Smooth muscle cell (in vitro differentiated cells): ENCODE results near the gene CD2. TPM values are rescaled to one million over a fixed set of nuclear protein-coding genes. Genes with fewer than 3 reads are reported as not detected.
A peak's percentile ranks its signal among the peaks of the same experiment; 100 is the strongest.

Experiments used
- DNase-seq: peaks from one replicate; lab custom pipeline; 2025; ENCODE audit not compliant: unreplicated experiment; lab: John Stamatoyannopoulos, UW
- H2AFZ ChIP-seq: fragments of 200-600 bp; sonication (generic); 2 replicates; pipeline ENCODE4 v1.6.0; 2016; ENCODE audit warnings: antibody characterized with exemption, low read depth, mild to moderate bottlenecking
- H3F3A ChIP-seq: fragments of 200-600 bp; sonication (generic); 2 replicates; pipeline ENCODE4 v1.6.0; 2017; ENCODE audit warnings: antibody characterized with exemption, low read depth
- H3K27ac ChIP-seq: fragments of 200-600 bp; sonication (generic); 2 replicates; pipeline ENCODE4 v1.5.1; 2016; ENCODE audit warnings: low read depth, mild to moderate bottlenecking
- H3K27me3 ChIP-seq: fragments of 200-600 bp; sonication (generic); 2 replicates; pipeline ENCODE4 v1.6.1; 2016; ENCODE audit warnings: low read depth, mild to moderate bottlenecking
- H3K36me3 ChIP-seq: fragments of 200-600 bp; sonication (generic); 2 replicates; pipeline ENCODE4 v1.5.1; 2016; ENCODE audit warnings: low read depth
- H3K4me1 ChIP-seq: fragments of 200-600 bp; sonication (generic); 2 replicates; pipeline ENCODE4 v1.5.1; 2016; ENCODE audit warnings: low read depth
- H3K4me2 ChIP-seq: fragments of 200-600 bp; sonication (generic); 2 replicates; pipeline ENCODE4 v1.6.0; 2016; ENCODE audit warnings: mild to moderate bottlenecking
- H3K4me3 ChIP-seq: fragments of 200-600 bp; sonication (generic); 2 replicates; pipeline ENCODE4 v1.5.1; 2016; ENCODE audit warnings: mild to moderate bottlenecking
- H3K79me2 ChIP-seq: fragments of 200-600 bp; sonication (generic); 2 replicates; pipeline ENCODE4 v1.6.0; 2016; ENCODE audit warnings: low read depth, mild to moderate bottlenecking
- H3K9ac ChIP-seq: fragments of 200-600 bp; sonication (generic); 2 replicates; pipeline ENCODE4 v1.6.0; 2016; ENCODE audit warnings: low read depth
- H3K9me3 ChIP-seq: fragments of 200-600 bp; sonication (generic); replicated peaks from 2 replicates; pipeline ENCODE4 v1.5.1; 2016; ENCODE audit warnings: low read depth
- H4K20me1 ChIP-seq: fragments of 200-600 bp; sonication (generic); 2 replicates; pipeline ENCODE4 v1.6.0; 2016; ENCODE audit warnings: low read depth
- WGBS: methylation state at CpG from one replicate; pipeline ENCODE4 v1.1.7; 2016; ENCODE audit warnings: low lambda C conversion rate; 5-methylcytosine and 5-hydroxymethylcytosine counted together
- polyA plus RNA-seq: library from polyadenylated mRNA; unstranded; fragments of >200 nt; fragmentation: Nextera tagmentation; extraction: Ambion mirVana; gene quantifications from 2 replicates; pipeline ENCODE4 v1.2.1, GENCODE V29; 2016
- total RNA-seq: library from RNA; depleted of rRNA; stranded (reverse); fragments of >200 nt; gene quantifications from 2 replicates; pipeline ENCODE4 v1.2.3, GENCODE V29; 2014
- TF ChIP-seq, protein P1 (sequence below): fragments of 200-600 bp; sonication (generic); IDR thresholded peaks from 2 replicates; pipeline ENCODE4 v1.5.1; 2017; ENCODE audit warnings: borderline replicate concordance, mild to moderate bottlenecking, antibody characterized with exemption; ENCODE audit not compliant: insufficient read depth, poor library complexity, severe bottlenecking

CD2 gene
- total and polyA plus RNA-seq, 2 experiments from 2014 or later = not detected

DNA sequence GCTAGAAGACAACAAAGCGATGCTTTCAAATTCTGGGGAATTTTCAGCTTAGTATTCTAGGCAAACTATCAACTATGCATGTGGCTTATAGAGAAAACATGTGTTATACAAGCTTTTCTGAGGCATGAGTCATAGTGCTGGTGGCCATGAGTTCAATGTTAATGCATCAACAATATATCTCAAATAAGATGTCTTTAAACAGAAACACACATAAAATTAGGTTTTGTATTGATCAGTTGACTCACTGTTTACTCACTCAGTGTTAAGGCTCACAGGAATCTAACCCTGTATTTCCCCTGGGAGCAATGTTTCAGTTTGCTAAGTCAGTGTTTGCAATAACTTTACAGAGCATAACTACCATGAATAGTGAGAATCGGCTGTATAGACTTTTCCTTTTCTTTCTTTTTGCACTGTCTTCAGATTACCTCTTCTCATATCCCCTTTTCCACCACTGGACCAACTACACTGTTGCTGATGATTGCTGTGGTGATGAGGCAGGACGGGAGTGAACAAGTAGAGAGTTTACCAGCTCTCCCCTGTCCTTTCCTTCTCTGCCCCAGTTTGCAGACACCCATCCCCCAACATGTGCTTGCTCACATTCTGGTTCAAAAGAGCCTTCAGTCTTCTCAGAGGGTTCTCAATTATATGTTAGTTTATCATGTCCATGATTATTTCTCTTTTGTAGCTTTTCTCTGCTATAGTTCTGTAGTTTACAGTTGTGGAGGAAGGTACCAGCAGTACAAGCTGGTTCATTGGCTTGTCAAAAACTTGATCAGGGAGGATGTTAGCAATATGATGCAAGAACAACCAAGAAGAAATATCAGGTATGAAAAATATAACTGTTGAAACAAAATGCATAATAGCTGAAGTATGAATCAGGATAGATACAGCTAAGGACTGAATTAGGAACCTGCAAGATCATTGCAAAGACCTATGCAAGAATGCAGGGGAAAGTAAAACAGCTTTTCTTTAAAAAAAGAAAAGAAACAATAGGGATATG, 23.9 kb downstream of the CD2 start:
- DNase-seq = no peak
- TF ChIP-seq, protein P1, sequence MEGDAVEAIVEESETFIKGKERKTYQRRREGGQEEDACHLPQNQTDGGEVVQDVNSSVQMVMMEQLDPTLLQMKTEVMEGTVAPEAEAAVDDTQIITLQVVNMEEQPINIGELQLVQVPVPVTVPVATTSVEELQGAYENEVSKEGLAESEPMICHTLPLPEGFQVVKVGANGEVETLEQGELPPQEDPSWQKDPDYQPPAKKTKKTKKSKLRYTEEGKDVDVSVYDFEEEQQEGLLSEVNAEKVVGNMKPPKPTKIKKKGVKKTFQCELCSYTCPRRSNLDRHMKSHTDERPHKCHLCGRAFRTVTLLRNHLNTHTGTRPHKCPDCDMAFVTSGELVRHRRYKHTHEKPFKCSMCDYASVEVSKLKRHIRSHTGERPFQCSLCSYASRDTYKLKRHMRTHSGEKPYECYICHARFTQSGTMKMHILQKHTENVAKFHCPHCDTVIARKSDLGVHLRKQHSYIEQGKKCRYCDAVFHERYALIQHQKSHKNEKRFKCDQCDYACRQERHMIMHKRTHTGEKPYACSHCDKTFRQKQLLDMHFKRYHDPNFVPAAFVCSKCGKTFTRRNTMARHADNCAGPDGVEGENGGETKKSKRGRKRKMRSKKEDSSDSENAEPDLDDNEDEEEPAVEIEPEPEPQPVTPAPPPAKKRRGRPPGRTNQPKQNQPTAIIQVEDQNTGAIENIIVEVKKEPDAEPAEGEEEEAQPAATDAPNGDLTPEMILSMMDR = no peak
- H3K4me3 ChIP-seq = no peak overlapping the region
- H3K9me3 ChIP-seq = no peaks in the 10 kb centered on the region
- no peaks in the 10 kb centered on the region for H3K79me2 ChIP-seq
- H3F3A ChIP-seq = peaks cover 4% of the 10 kb centered on the region
- H3K27ac ChIP-seq = peak overlapping the region; percentile 6
- no peaks in the 10 kb centered on the region for H4K20me1 ChIP-seq
- no peaks in the 10 kb centered on the region for H3K4me1 ChIP-seq
- 50% methylated on average over 3 of the region's 3 CpGs for WGBS
- no peaks in the 10 kb centered on the region for H3K27me3 ChIP-seq
- no peak overlapping the region for H3K9ac ChIP-seq
- H3K36me3 ChIP-seq = no peaks in the 10 kb centered on the region
- no peak overlapping the region for H3K4me2 ChIP-seq
- H2AFZ ChIP-seq = peak overlapping the region; percentile 16

DNA sequence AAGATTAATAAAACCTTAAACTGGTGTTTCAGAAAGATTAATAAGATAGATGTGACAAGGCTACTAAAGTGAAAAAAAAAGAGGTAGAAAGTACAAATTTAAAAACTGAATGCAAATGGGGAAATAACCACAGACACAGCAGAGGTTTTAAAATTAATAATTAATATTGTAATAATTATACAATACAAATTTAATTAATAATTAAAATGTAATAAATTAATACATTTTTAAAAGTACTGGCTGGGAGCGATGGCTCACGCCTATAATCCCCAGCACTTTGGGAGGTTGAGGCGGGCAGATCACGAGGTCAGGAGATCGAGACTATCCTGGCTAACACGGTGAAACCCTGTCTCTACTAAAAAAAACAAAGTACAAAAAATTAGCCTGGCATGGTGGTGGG, 26.8 kb downstream of the CD2 start:
- Histone ChIP-seq H4K20me1 (no peaks in the 10 kb centered on the region), H3K36me3 (no peaks in the 10 kb centered on the region), H3K27me3 (no peaks in the 10 kb centered on the region), H3K4me3 (no peak overlapping the region), H3K4me2 (no peak overlapping the region), H3K79me2 (no peaks in the 10 kb centered on the region), H2AFZ (no peak overlapping the region), H3F3A (peaks cover 4% of the 10 kb centered on the region), H3K9ac (no peak overlapping the region), H3K27ac (no peak overlapping the region), H3K4me1 (no peaks in the 10 kb centered on the region), H3K9me3 (no peaks in the 10 kb centered on the region)
- WGBS = 91% methylated on average over 6 of the region's 6 CpGs
- no peak for DNase-seq
- TF ChIP-seq, protein P1 = no peak

DNA sequence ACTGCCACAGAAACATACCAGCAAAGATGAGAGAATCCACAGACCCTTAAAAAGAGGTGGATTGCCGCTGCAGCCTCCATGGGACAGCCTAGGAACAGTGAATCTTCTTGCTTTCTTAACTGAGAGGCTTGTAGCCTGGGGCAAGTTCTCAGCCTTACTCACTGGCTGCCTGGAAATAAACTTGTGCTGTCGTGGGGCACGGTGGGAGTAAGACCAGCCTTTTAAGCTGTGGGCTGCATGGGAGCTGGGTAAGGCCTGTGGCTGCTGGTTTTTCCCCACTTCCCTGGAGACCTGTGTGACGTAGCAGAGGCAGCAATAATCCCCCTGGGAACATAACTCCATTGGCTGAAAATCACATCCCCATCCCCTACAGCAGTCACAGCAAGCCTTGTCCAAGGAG, 30.8 kb downstream of the CD2 start:
- no peaks in the 10 kb centered on the region for H3K79me2 ChIP-seq
- H4K20me1 ChIP-seq = no peaks in the 10 kb centered on the region
- no peak overlapping the region for H3K27ac ChIP-seq
- no peak overlapping the region for H3K9ac ChIP-seq
- H3K9me3 ChIP-seq = peaks cover 4% of the 10 kb centered on the region
- no peaks in the 10 kb centered on the region for H3F3A ChIP-seq
- H3K4me3 ChIP-seq = no peak overlapping the region
- no peak overlapping the region for H3K4me2 ChIP-seq
- DNase-seq = no peak
- TF ChIP-seq, protein P1 = no peak
- 57% methylated on average over 4 of the region's 4 CpGs for WGBS
- no peaks in the 10 kb centered on the region for H3K4me1 ChIP-seq
- no peaks in the 10 kb centered on the region for H3K27me3 ChIP-seq
- no peaks in the 10 kb centered on the region for H3K36me3 ChIP-seq
- H2AFZ ChIP-seq = no peak overlapping the region
